ENCODE results near the gene AGER. TPM values are rescaled to one million over a fixed set of nuclear protein-coding genes. Genes with fewer than 3 reads are reported as not detected.
"Not testable (repeated sequence)": the region's sequence is repeated elsewhere in the genome, so short reads cannot be mapped to it uniquely, and the experiment has no call there.

AGER gene
- polyA plus RNA-seq, 1 of the 3 experiments (the other 2 are of a cell fraction), result 3.5 TPM

GRCh38 chr6:32213649-32214048 is 29.6 kb upstream of the AGER start:
- no peak overlapping the region for H3K4me2 ChIP-seq
- no peak overlapping the region for H2AFZ ChIP-seq (ENCODE audit: low read depth)
- no peak for DNase-seq
- no peak overlapping the region for H3K9ac ChIP-seq
- TF ChIP-seq RFX5 (IDR thresholded peaks at IDR 0.05; ENCODE audit: low read length) (no peak), POLR2AphosphoS5 (IDR thresholded peaks at IDR 0.05; ENCODE audit: low read depth, low read length) (no peak), RCOR1 (IDR thresholded peaks at IDR 0.05; ENCODE audit: low read length) (no peak)
- peaks cover 81% of the 10 kb centered on the region for H3K27me3 ChIP-seq (ENCODE audit: insufficient read depth)
- no peak overlapping the region for H3K4me3 ChIP-seq (ENCODE audit: low read depth in 2 of 2, low read length in 1 of 2)
- no peaks in the 10 kb centered on the region for H3F3A ChIP-seq (replicated peaks; ENCODE audit: insufficient read depth)
- H3K9me3 ChIP-seq, result no peaks in the 10 kb centered on the region
- no peaks in the 10 kb centered on the region for H3K79me2 ChIP-seq (ENCODE audit: insufficient read depth)
- no peak overlapping the region for H3K27ac ChIP-seq (ENCODE audit: low read depth in 2 of 2, low read length in 1 of 2)
- no peaks in the 10 kb centered on the region for H3K4me1 ChIP-seq (ENCODE audit: control insufficient read depth in 1 of 2, insufficient read depth in 2 of 2, low read depth in 1 of 2, low read length in 1 of 2)
- ChIA-PET CTCF (interaction anchor here (0.8 kb wide), 1 partner anchor 14 kb away, joined by 3 read pairs; no protein-coding TSS in a partner anchor), POLR2A (no interaction called here)
- WGBS (ENCODE audit: low lambda C conversion rate), result 17% methylated on average over 6 of the region's 6 CpGs
- no peaks in the 10 kb centered on the region for H4K20me1 ChIP-seq (ENCODE audit: insufficient read depth)
- H3K36me3 ChIP-seq (replicated peaks in 1 of 2; ENCODE audit: control insufficient read depth in 1 of 2, insufficient read depth in 2 of 2, low read length in 1 of 2), result no peaks in the 10 kb centered on the region
- H3K9me2 ChIP-seq, result no peaks in the 10 kb centered on the region

GRCh38 chr6:32212076-32212760 is 28.2 kb upstream of the AGER start:
- Histone ChIP-seq H3K4me2 (no peak overlapping the region), H3K36me3 (replicated peaks in 1 of 2; ENCODE audit: control insufficient read depth in 1 of 2, insufficient read depth in 2 of 2, low read length in 1 of 2) (no peaks in the 10 kb centered on the region), H3K9me2 (no peaks in the 10 kb centered on the region), H4K20me1 (ENCODE audit: insufficient read depth) (no peaks in the 10 kb centered on the region), H2AFZ (ENCODE audit: low read depth) (no peak overlapping the region), H3K9ac (no peak overlapping the region), H3K79me2 (ENCODE audit: insufficient read depth) (no peaks in the 10 kb centered on the region), H3K27ac (ENCODE audit: low read depth in 2 of 2, low read length in 1 of 2) (no peak overlapping the region), H3F3A (replicated peaks; ENCODE audit: insufficient read depth) (no peaks in the 10 kb centered on the region), H3K27me3 (ENCODE audit: insufficient read depth) (peaks cover 73% of the 10 kb centered on the region), H3K9me3 (no peaks in the 10 kb centered on the region), H3K4me3 (ENCODE audit: low read depth in 2 of 2, low read length in 1 of 2) (no peak overlapping the region), H3K4me1 (ENCODE audit: control insufficient read depth in 1 of 2, insufficient read depth in 2 of 2, low read depth in 1 of 2, low read length in 1 of 2) (no peaks in the 10 kb centered on the region)
- ChIA-PET CTCF (interaction anchor here (0.8 kb wide), 1 partner anchor 33 kb away, joined by 3 read pairs; no protein-coding TSS in a partner anchor), POLR2A (no interaction called here)
- 29% methylated on average over 8 of the region's 12 CpGs for WGBS (ENCODE audit: low lambda C conversion rate)
- no peak for TF ChIP-seq JUND (IDR thresholded peaks at IDR 0.05)
- no peak for DNase-seq

- H3K4me1 ChIP-seq (ENCODE audit: control insufficient read depth in 1 of 2, insufficient read depth in 2 of 2, low read depth in 1 of 2, low read length in 1 of 2); H3K4me3 ChIP-seq (ENCODE audit: low read depth in 2 of 2, low read length in 1 of 2); H3K36me3 ChIP-seq (replicated peaks in 1 of 2; ENCODE audit: control insufficient read depth in 1 of 2, insufficient read depth in 2 of 2, low read length in 1 of 2); H3K27ac ChIP-seq (ENCODE audit: low read depth in 2 of 2, low read length in 1 of 2); H3K79me2 ChIP-seq (ENCODE audit: insufficient read depth); H2AFZ ChIP-seq (ENCODE audit: low read depth); DNase-seq; H3K9ac ChIP-seq; H3K9me2 ChIP-seq; H4K20me1 ChIP-seq (ENCODE audit: insufficient read depth); H3F3A ChIP-seq (replicated peaks; ENCODE audit: insufficient read depth); H3K9me3 ChIP-seq; H3K4me2 ChIP-seq; POLR2A ChIA-PET; CTCF ChIA-PET: not testable (repeated sequence)
- WGBS (ENCODE audit: low lambda C conversion rate), result 46% methylated on average over 4 of the region's 4 CpGs
- H3K27me3 ChIP-seq (ENCODE audit: insufficient read depth), result peaks cover 65% of the 10 kb centered on the region
These were observed 27.4 kb upstream of the AGER start for GRCh38 chr6:32211432-32211831.

- no peaks in the 10 kb centered on the region for H3K79me2 ChIP-seq (ENCODE audit: insufficient read depth)
- H3K27me3 ChIP-seq (ENCODE audit: insufficient read depth), result peaks cover 53% of the 10 kb centered on the region
- no peak overlapping the region for H2AFZ ChIP-seq (ENCODE audit: low read depth)
- WGBS (ENCODE audit: low lambda C conversion rate), result 59% methylated on average over 5 of the region's 5 CpGs
- no peaks in the 10 kb centered on the region for H3F3A ChIP-seq (replicated peaks; ENCODE audit: insufficient read depth)
- DNase-seq, result no peak
- H3K9ac ChIP-seq, result no peak overlapping the region
- H3K9me2 ChIP-seq, result no peaks in the 10 kb centered on the region
- POLR2A ChIA-PET, result no interaction called here
- CTCF ChIA-PET, result no interaction called here
- H4K20me1 ChIP-seq (ENCODE audit: insufficient read depth), result no peaks in the 10 kb centered on the region
- no peaks in the 10 kb centered on the region for H3K9me3 ChIP-seq
- H3K27ac ChIP-seq (ENCODE audit: low read depth in 2 of 2, low read length in 1 of 2), result no peak overlapping the region
- H3K4me1 ChIP-seq (ENCODE audit: control insufficient read depth in 1 of 2, insufficient read depth in 2 of 2, low read depth in 1 of 2, low read length in 1 of 2), result no peaks in the 10 kb centered on the region
- no peak overlapping the region for H3K4me2 ChIP-seq
- H3K4me3 ChIP-seq (ENCODE audit: low read depth in 2 of 2, low read length in 1 of 2), result no peak overlapping the region
- H3K36me3 ChIP-seq (replicated peaks in 1 of 2; ENCODE audit: control insufficient read depth in 1 of 2, insufficient read depth in 2 of 2, low read length in 1 of 2), result no peaks in the 10 kb centered on the region
- TF ChIP-seq MEF2A (IDR thresholded peaks at IDR 0.05; ENCODE audit: borderline replicate concordance, low read depth), result no peak
- no peak for TF ChIP-seq YY1 (IDR thresholded peaks at IDR 0.05; ENCODE audit: low read depth)
- TF ChIP-seq IRF3 (IDR thresholded peaks at IDR 0.05; ENCODE audit: low read depth, low read length), result no peak
- TF ChIP-seq USF2 (IDR thresholded peaks at IDR 0.05; ENCODE audit: borderline replicate concordance, low read depth, low read length), result no peak
- TF ChIP-seq MAX (IDR thresholded peaks at IDR 0.05; ENCODE audit: low read depth), result no peak
- no peak for TF ChIP-seq REST (IDR thresholded peaks at IDR 0.05; ENCODE audit: low read depth, low read length)
These were observed 26.1 kb upstream of the AGER start for GRCh38 chr6:32210191-32210601.
